Chondrocyte (in vitro differentiated cells): ENCODE results near the gene MUL1. TPM values are rescaled to one million over a fixed set of nuclear protein-coding genes. Genes with fewer than 3 reads are reported as not detected.

Experiments used
- DNase-seq: peaks from one replicate; pipeline ENCODE4 v3.0.0; 2021; ENCODE audit warnings: mixed read lengths, low spot score
- H3K27ac Mint-ChIP-seq: one replicate; pipeline ENCODE4 v1.8.0; 2021; ENCODE audit warnings: mild to moderate bottlenecking, moderate library complexity, mixed read lengths; ENCODE audit not compliant: unreplicated experiment
- H3K27me3 Mint-ChIP-seq: 2 replicates; pipeline ENCODE4 v1.8.0; 2021; ENCODE audit warnings: low read depth, mixed read lengths
- H3K36me3 Mint-ChIP-seq: 2 replicates; pipeline ENCODE4 v1.8.0; 2021; ENCODE audit warnings: low read depth, mixed read lengths
- H3K4me1 Mint-ChIP-seq: 2 replicates; pipeline ENCODE4 v1.8.0; 2021; ENCODE audit warnings: low read depth, mild to moderate bottlenecking, mixed read lengths
- H3K4me3 Mint-ChIP-seq: one replicate; pipeline ENCODE4 v1.8.0; 2021; ENCODE audit warnings: mild to moderate bottlenecking, moderate library complexity, mixed read lengths; ENCODE audit not compliant: unreplicated experiment
- H3K9me3 Mint-ChIP-seq: 2 replicates; pipeline ENCODE4 v1.8.0; 2021; ENCODE audit warnings: low read depth, mixed read lengths
- CTCF ChIP-seq: fragments of 200-600 bp; sonication (generic); IDR thresholded peaks from 2 replicates; pipeline ENCODE4 v1.5.0; 2021; ENCODE audit warnings: antibody characterized with exemption, mild to moderate bottlenecking, moderate library complexity
- total RNA-seq: library from RNA; stranded (reverse); gene quantifications from 3 replicates; pipeline ENCODE4 v1.2.1, GENCODE V29; 2021

MUL1 gene
- total RNA-seq, 1 donor from 2014 or later = 38.2 TPM

- Mint-ChIP-seq H3K4me3 (no peak overlapping the region), H3K4me1 (peaks cover 10% of the 10 kb centered on the region), H3K36me3 (no peaks in the 10 kb centered on the region), H3K9me3 (no peaks in the 10 kb centered on the region), H3K27ac (no peak overlapping the region), H3K27me3 (peaks cover 24% of the 10 kb centered on the region)
- peak; percentile 44 for DNase-seq
- TF ChIP-seq CTCF = no peak
Measured at GRCh38 chr1:20472860-20473711, 34.9 kb downstream of the MUL1 start.

- DNase-seq = peak; percentile 29
- H3K36me3 Mint-ChIP-seq = no peaks in the 10 kb centered on the region
- peaks cover 34% of the 10 kb centered on the region for H3K27me3 Mint-ChIP-seq
- no peak for TF ChIP-seq CTCF
- H3K4me1 Mint-ChIP-seq = peaks cover 9% of the 10 kb centered on the region
- no peak overlapping the region for H3K4me3 Mint-ChIP-seq
- no peaks in the 10 kb centered on the region for H3K9me3 Mint-ChIP-seq
- no peak overlapping the region for H3K27ac Mint-ChIP-seq
Measured at GRCh38 chr1:20472121-20472520, 35.8 kb downstream of the MUL1 start.

- peaks cover 34% of the 10 kb centered on the region for H3K27me3 Mint-ChIP-seq
- no peak overlapping the region for H3K4me3 Mint-ChIP-seq
- H3K9me3 Mint-ChIP-seq = no peaks in the 10 kb centered on the region
- no peak overlapping the region for H3K27ac Mint-ChIP-seq
- H3K36me3 Mint-ChIP-seq = no peaks in the 10 kb centered on the region
- no peak for DNase-seq
- peaks cover 6% of the 10 kb centered on the region for H3K4me1 Mint-ChIP-seq
- TF ChIP-seq CTCF = no peak
Measured at GRCh38 chr1:20470194-20470593, 37.8 kb downstream of the MUL1 start.

- Mint-ChIP-seq H3K27me3 (peaks cover 32% of the 10 kb centered on the region), H3K27ac (no peak overlapping the region), H3K4me3 (no peak overlapping the region), H3K9me3 (no peaks in the 10 kb centered on the region), H3K4me1 (peaks cover 6% of the 10 kb centered on the region), H3K36me3 (no peaks in the 10 kb centered on the region)
- no peak for DNase-seq
- peak; percentile 26 for TF ChIP-seq CTCF
Measured at GRCh38 chr1:20469406-20470076, 38.4 kb downstream of the MUL1 start.

- Mint-ChIP-seq H3K9me3 (no peaks in the 10 kb centered on the region), H3K4me3 (no peak overlapping the region), H3K27ac (no peak overlapping the region), H3K27me3 (peaks cover 27% of the 10 kb centered on the region), H3K4me1 (peaks cover 6% of the 10 kb centered on the region), H3K36me3 (no peaks in the 10 kb centered on the region)
- no peak for DNase-seq
- TF ChIP-seq CTCF = no peak
Measured at GRCh38 chr1:20466273-20466672, 41.7 kb downstream of the MUL1 start.
